OCI-LY1 (cell line): ENCODE data around the gene MEIS1.

Source experiments
- EZH2 ChIP-seq: fragments of 200-600 bp; sonication (generic), shearing (Covaris generic); IDR thresholded peaks from 2 replicates; pipeline ENCODE4 v1.8.0; 2017; ENCODE audit warnings: borderline replicate concordance, mixed run types, mild to moderate bottlenecking, antibody characterized with exemption, low read length, moderate library complexity, mixed read lengths
- TF ChIP-seq, protein P1 (sequence below): fragments of 200-600 bp; sonication (generic), shearing (Covaris generic); IDR thresholded peaks from 2 replicates; pipeline ENCODE4 v1.5.1; 2017; ENCODE audit warnings: mild to moderate bottlenecking, antibody characterized with exemption, low read length, moderate library complexity, mixed read lengths

DNA sequence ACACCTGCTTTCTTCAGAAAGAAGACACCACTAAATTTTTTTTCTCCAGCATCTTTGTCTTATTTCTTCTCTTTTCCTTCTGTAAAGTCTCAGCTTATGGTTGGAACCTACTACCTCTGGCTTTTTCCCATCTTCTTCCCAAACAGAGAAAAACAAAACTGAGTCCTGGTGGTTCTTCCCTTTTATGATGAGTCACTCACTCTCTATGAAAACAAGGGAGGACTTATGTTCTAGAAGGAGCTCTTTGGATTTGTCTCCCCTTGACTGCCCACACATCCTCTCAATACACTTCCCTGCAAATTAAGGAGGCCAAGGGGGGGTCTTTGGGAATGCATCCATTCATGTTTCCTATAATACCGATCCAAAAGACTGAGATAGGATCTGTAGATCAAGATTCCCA is 22.1 kb upstream of the MEIS1 start:
- TF ChIP-seq, protein P1, sequence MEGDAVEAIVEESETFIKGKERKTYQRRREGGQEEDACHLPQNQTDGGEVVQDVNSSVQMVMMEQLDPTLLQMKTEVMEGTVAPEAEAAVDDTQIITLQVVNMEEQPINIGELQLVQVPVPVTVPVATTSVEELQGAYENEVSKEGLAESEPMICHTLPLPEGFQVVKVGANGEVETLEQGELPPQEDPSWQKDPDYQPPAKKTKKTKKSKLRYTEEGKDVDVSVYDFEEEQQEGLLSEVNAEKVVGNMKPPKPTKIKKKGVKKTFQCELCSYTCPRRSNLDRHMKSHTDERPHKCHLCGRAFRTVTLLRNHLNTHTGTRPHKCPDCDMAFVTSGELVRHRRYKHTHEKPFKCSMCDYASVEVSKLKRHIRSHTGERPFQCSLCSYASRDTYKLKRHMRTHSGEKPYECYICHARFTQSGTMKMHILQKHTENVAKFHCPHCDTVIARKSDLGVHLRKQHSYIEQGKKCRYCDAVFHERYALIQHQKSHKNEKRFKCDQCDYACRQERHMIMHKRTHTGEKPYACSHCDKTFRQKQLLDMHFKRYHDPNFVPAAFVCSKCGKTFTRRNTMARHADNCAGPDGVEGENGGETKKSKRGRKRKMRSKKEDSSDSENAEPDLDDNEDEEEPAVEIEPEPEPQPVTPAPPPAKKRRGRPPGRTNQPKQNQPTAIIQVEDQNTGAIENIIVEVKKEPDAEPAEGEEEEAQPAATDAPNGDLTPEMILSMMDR, result no peak
- TF ChIP-seq EZH2, result no peak
